GM19193 (cell line): ENCODE measurements around the gene SMAD6.

Experiments used
- POLR2A ChIP-seq: IDR thresholded peaks from 4 replicates; pipeline ENCODE4 v1.6.1; 2011; ENCODE audit not compliant: insufficient read depth, insufficient read length; ENCODE audit errors: extremely low read depth

The SMAD6 gene

GRCh38 chr15:66782785-66783184, 80.7 kb downstream of the SMAD6 start:
- no peak for TF ChIP-seq POLR2A

DNA sequence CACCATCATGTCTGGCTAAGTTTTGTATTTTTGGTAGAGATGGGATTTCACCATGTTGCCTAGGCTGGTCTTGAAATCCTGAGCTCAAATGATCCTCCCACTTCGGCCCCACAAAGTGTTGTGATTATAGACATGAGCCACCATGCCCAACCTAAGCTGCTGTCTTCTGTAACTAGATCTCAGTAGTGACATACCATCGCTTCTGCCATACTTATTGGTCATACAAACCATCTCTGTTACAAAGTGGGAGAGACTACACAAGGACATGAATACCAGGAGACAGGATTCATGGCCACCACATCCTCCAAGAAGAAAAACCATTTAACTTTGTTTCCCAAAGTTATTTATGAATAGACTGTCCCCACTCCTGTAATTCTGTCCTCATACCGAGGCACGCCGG, 81.3 kb downstream of the SMAD6 start:
- no peak for TF ChIP-seq POLR2A

DNA sequence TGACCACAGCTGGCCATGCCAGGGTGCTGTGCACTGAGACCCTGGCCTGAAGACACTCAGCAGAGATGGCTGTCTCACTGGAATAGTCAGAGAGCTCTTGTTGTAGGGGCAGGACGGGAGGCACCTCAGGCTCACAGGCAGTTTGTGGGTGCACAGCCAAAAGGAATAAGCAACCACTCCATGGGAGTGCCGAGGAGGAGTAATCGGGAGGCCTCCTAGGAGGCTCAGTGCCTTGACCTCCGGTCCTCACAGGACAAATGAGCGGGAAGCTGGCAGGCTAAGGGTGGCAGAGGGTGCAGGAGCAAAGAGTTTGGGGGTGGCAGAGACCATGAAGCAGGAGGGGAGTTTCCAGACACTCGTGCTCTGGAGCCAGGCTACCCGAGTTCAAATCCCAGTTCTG, 81.7 kb downstream of the SMAD6 start:
- no peak for TF ChIP-seq POLR2A

GRCh38 chr15:66784174-66784573, 82.1 kb downstream of the SMAD6 start:
- no peak for TF ChIP-seq POLR2A

- TF ChIP-seq POLR2A, result no peak
Observed at GRCh38 chr15:66785637-66786036, 83.6 kb downstream of the SMAD6 start.

GRCh38 chr15:66786222-66786621, 84.2 kb downstream of the SMAD6 start:
- no peak for TF ChIP-seq POLR2A

- no peak for TF ChIP-seq POLR2A
Observed at GRCh38 chr15:66786708-66787488, 84.9 kb downstream of the SMAD6 start.

GRCh38 chr15:66787489-66787871, 85.4 kb downstream of the SMAD6 start:
- no peak for TF ChIP-seq POLR2A

- TF ChIP-seq POLR2A, result no peak
Observed at GRCh38 chr15:66788024-66788423, 86.0 kb downstream of the SMAD6 start.

- TF ChIP-seq POLR2A, result no peak
Observed at GRCh38 chr15:66789029-66790025, 87.3 kb downstream of the SMAD6 start.

GRCh38 chr15:66795851-66796250, 93.8 kb downstream of the SMAD6 start:
- TF ChIP-seq POLR2A, result no peak

- no peak for TF ChIP-seq POLR2A
Observed at GRCh38 chr15:66796343-66796742, 94.3 kb downstream of the SMAD6 start.

DNA sequence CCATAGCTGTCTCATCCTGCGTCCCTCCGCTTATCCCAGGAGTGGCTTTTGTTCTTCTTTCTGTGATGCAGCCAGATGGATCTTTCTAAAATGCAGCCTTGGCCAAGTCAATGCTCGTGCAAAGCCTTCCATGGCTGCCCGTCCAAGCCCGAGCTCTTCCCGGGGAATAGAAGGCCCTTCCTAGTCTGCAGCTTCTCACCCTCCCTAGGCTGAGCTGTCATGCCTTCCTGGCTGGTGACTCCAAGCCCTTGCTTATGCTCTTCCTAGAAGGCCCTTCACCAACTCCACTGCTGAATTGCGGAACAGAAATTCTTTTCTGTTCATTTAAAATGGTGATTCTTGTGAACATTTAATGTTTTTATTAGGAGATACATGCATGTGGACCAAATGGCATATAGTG, 95.9 kb downstream of the SMAD6 start:
- TF ChIP-seq POLR2A, result no peak

DNA sequence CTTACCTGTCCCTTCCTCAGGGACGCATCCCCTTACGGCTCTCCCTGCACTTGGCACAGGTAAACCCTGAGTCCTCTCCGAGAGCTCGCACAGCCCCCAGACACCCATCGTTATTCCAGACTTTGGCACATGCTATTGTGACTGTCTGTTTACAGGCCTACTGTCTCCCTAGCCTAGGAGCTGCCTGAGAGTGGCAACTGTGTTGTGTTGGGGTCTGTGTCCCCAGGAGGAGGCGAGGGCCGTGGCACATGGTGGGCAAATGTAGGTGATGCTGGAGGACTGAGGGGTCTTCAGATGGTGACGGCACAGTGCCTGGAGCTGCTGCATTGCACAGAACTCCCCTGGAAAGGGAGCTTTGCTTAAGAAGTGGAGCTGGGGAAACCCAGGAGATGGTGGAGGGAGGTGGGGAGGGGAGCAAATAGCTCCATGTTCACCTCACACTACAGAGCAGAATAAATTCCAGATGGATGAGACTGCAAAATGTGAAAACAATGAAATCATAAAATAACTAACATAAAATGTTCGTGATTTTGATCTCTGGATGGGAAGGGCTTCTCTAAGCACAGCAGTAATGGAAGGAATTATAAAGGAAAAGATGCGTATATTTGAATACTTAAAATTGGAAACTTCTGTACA, 96.5 kb downstream of the SMAD6 start:
- TF ChIP-seq POLR2A, result no peak

DNA sequence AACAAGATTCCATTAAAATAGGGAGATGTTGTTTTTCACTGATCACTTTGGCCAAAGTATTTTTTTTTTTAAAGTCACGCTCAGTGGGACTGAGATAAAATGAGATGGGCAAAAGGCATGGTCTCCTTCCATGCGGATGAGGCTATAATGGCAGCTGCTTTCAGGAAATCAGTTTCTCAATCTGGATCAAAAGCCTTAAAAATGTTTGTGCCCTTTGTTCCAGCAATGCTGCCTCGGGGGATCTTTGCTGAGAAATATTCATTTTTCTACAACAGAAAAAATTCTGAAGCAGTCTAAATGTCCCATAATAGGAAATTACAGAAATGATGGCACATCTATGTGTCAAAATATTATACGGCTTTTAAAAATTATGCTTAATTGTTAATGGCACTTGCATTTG, 97.2 kb downstream of the SMAD6 start:
- no peak for TF ChIP-seq POLR2A
